ENCODE measurements around the gene AQP12B. TPM values are rescaled to one million over a fixed set of nuclear protein-coding genes. Genes with fewer than 3 reads are reported as not detected.

The AQP12B gene
- polyA plus RNA-seq, 1 donor (not counting 4 experiments of a cell fraction or from before 2014, with no cell fraction given) = not detected

DNA sequence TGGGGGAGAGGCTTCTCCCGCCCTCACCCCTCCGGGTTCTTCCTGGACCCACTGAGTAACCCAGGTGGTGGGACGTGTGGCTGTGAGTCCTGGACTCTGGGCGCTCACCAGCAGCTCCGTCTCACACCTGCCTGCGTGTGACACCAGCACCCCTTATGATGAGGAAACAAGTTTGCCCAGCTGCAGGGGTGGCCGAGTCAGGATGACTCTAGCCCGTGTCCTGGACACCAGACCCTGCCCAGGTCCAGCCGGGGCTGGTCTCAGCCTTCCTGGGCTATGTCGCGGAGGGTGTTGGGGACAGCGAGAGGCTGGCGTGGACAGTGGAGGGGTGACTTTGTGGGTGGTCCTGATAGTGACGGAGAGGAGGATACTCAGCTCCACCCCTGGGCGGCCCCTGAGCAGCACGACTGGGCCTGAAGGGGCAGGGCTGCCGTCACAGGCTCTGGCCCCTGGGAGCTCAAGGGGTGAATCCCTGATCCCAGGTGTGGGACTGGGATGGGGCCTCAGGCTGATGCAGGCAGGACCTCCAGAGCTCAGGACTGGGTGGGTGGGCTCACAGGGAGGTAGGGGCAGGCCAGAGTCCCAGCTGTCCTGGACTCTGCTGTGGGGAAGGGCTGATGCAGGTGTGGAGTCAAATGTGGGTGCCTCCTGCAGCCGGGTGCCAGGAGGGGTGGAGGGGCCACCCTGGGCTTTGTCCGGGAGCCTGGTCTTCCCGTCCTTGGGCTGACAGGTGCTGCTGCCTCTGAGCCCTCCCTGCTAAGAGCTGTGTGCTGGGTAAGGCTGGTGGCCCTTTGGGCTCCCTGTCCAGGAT is 53.7 kb downstream of the AQP12B start:
- Histone ChIP-seq H3K4me2 (ENCODE audit: control insufficient read depth, extremely low read depth, insufficient read depth, low read depth, low read length) (no peak overlapping the region), H3K79me2 (ENCODE audit: control insufficient read depth, insufficient read depth, low read length) (no peaks in the 10 kb centered on the region), H2AFZ (ENCODE audit: control insufficient read depth, low read length) (no peak overlapping the region), H3K36me3 (ENCODE audit: control insufficient read depth in 2 of 2, extremely low read depth in 1 of 2, insufficient read depth in 2 of 2, low read length in 2 of 2) (no peaks in the 10 kb centered on the region), H3K4me3 (ENCODE audit: control insufficient read depth in 2 of 3, extremely low read depth in 1 of 3, insufficient read depth in 2 of 3, low read depth in 1 of 3, low read length in 3 of 3) (no peak overlapping the region), H3K27me3 (ENCODE audit: control insufficient read depth, extremely low read depth, insufficient read depth, low read length) (no peaks in the 10 kb centered on the region), H3K9me3 (ENCODE audit: control insufficient read depth, low read depth, low read length) (no peaks in the 10 kb centered on the region), H3K4me1 (ENCODE audit: control insufficient read depth, extremely low read depth, insufficient read depth, low read length) (no peaks in the 10 kb centered on the region), H3K9ac (ENCODE audit: control insufficient read depth, extremely low read depth, insufficient read depth, low read length) (no peak overlapping the region), H3K27ac (ENCODE audit: control insufficient read depth, insufficient read depth, low read length) (no peak overlapping the region), H3K9me1 (ENCODE audit: control insufficient read depth, extremely low read depth, insufficient read depth, low read length) (no peaks in the 10 kb centered on the region), H4K20me1 (ENCODE audit: control insufficient read depth, extremely low read depth, insufficient read depth, low read length) (no peaks in the 10 kb centered on the region)
- no peak for TF ChIP-seq EZH2 (IDR thresholded peaks at IDR 0.05; ENCODE audit: low read length)
- TF ChIP-seq, protein P1, sequence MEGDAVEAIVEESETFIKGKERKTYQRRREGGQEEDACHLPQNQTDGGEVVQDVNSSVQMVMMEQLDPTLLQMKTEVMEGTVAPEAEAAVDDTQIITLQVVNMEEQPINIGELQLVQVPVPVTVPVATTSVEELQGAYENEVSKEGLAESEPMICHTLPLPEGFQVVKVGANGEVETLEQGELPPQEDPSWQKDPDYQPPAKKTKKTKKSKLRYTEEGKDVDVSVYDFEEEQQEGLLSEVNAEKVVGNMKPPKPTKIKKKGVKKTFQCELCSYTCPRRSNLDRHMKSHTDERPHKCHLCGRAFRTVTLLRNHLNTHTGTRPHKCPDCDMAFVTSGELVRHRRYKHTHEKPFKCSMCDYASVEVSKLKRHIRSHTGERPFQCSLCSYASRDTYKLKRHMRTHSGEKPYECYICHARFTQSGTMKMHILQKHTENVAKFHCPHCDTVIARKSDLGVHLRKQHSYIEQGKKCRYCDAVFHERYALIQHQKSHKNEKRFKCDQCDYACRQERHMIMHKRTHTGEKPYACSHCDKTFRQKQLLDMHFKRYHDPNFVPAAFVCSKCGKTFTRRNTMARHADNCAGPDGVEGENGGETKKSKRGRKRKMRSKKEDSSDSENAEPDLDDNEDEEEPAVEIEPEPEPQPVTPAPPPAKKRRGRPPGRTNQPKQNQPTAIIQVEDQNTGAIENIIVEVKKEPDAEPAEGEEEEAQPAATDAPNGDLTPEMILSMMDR (optimal IDR thresholded peaks at IDR 0.05 in 1 of 3, IDR thresholded peaks at IDR 0.05 in 1 of 3, conservative IDR thresholded peaks at IDR 0.05 in 1 of 3; ENCODE audit: extremely low read depth in 1 of 3, insufficient read depth in 2 of 3, low read length in 3 of 3) = no peak
- FAIRE-seq = no peak
- DNase-seq (ENCODE audit: low read depth, low spot score) = no peak
- dilution Hi-C loops (cut with MboI; ENCODE audit: extremely low pct_ligation_motif_present, low sequenced_read_pairs) = no loop called here

GRCh38 chr2:240628507-240628807 is 54.2 kb downstream of the AQP12B start:
- Histone ChIP-seq H3K9ac (ENCODE audit: control insufficient read depth, extremely low read depth, insufficient read depth, low read length) (no peak overlapping the region), H3K9me3 (ENCODE audit: control insufficient read depth, low read depth, low read length) (no peaks in the 10 kb centered on the region), H3K36me3 (ENCODE audit: control insufficient read depth in 2 of 2, extremely low read depth in 1 of 2, insufficient read depth in 2 of 2, low read length in 2 of 2) (no peaks in the 10 kb centered on the region), H2AFZ (ENCODE audit: control insufficient read depth, low read length) (no peak overlapping the region), H3K27ac (ENCODE audit: control insufficient read depth, insufficient read depth, low read length) (no peak overlapping the region), H3K4me1 (ENCODE audit: control insufficient read depth, extremely low read depth, insufficient read depth, low read length) (no peaks in the 10 kb centered on the region), H3K79me2 (ENCODE audit: control insufficient read depth, insufficient read depth, low read length) (no peaks in the 10 kb centered on the region), H3K27me3 (ENCODE audit: control insufficient read depth, extremely low read depth, insufficient read depth, low read length) (no peaks in the 10 kb centered on the region), H3K4me3 (ENCODE audit: control insufficient read depth in 2 of 3, extremely low read depth in 1 of 3, insufficient read depth in 2 of 3, low read depth in 1 of 3, low read length in 3 of 3) (no peak overlapping the region), H3K9me1 (ENCODE audit: control insufficient read depth, extremely low read depth, insufficient read depth, low read length) (no peaks in the 10 kb centered on the region), H4K20me1 (ENCODE audit: control insufficient read depth, extremely low read depth, insufficient read depth, low read length) (no peaks in the 10 kb centered on the region), H3K4me2 (ENCODE audit: control insufficient read depth, extremely low read depth, insufficient read depth, low read depth, low read length) (no peak overlapping the region)
- FAIRE-seq (no peak), DNase-seq (ENCODE audit: low read depth, low spot score) (no peak)
- TF ChIP-seq EZH2 (IDR thresholded peaks at IDR 0.05; ENCODE audit: low read length) = no peak
- TF ChIP-seq, protein P1 (optimal IDR thresholded peaks at IDR 0.05 in 1 of 3, IDR thresholded peaks at IDR 0.05 in 1 of 3, conservative IDR thresholded peaks at IDR 0.05 in 1 of 3; ENCODE audit: extremely low read depth in 1 of 3, insufficient read depth in 2 of 3, low read length in 3 of 3) = no peak
- dilution Hi-C loops (cut with MboI; ENCODE audit: extremely low pct_ligation_motif_present, low sequenced_read_pairs) = no loop called here
